ENCODE measurements around the gene CDH23.

DNA sequence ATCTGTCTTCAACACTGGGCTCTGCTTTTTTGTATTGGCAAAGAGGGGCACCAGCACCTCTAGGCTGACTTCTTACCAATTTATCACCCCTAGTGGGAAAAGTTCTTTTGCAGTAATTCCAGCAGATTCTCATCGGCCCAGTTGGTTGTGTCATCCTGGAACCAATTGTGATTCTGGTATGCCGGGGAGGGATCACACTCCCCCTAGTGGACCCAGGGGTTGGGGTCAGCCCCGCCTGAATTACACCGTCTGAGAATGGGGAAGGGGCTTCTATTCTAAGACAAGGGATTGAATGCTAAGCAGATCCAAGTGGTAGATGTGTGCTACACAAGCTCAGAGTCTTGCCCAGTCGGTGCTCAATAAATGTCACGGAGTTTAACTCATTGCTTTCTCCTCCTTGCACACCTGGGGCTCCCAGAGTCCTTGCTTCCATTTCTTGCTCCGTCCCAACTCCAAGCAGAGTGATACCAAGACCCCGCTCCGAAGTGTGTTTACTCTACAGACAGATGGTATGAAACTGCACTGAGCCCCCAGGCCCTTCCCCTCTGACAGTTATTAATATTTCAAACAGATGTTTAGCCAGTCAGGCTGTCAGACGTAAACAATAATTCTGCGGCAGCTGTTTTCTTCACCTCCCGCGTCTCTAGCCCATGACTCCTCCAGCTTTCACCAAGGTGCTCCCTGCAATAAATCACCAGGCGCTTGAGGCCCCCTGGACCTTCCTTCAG, 251.0 kb downstream of the CDH23 start:
- TF ChIP-seq TCF4 (CRISPR knock-in tag; IDR thresholded peaks at IDR 0.05; ENCODE audit: borderline replicate concordance) (no peak), ESRRG (CRISPR knock-in tag; IDR thresholded peaks at IDR 0.05) (no peak), ARNTL (CRISPR knock-in tag; IDR thresholded peaks at IDR 0.05; ENCODE audit: borderline replicate concordance, low read depth) (no peak), ZFP30 (CRISPR knock-in tag; IDR thresholded peaks at IDR 0.05) (no peak), ZFP3 (CRISPR knock-in tag; IDR thresholded peaks at IDR 0.05) (no peak), CSRNP3 (CRISPR knock-in tag; IDR thresholded peaks at IDR 0.05) (no peak), ZNF565 (CRISPR knock-in tag; conservative IDR thresholded peaks at IDR 0.05; ENCODE audit: low read depth) (no peak), TOX (CRISPR knock-in tag; IDR thresholded peaks at IDR 0.05; ENCODE audit: borderline replicate concordance) (no peak), ZNF70 (CRISPR knock-in tag; IDR thresholded peaks at IDR 0.05) (no peak)
- TF ChIP-seq, protein P1, sequence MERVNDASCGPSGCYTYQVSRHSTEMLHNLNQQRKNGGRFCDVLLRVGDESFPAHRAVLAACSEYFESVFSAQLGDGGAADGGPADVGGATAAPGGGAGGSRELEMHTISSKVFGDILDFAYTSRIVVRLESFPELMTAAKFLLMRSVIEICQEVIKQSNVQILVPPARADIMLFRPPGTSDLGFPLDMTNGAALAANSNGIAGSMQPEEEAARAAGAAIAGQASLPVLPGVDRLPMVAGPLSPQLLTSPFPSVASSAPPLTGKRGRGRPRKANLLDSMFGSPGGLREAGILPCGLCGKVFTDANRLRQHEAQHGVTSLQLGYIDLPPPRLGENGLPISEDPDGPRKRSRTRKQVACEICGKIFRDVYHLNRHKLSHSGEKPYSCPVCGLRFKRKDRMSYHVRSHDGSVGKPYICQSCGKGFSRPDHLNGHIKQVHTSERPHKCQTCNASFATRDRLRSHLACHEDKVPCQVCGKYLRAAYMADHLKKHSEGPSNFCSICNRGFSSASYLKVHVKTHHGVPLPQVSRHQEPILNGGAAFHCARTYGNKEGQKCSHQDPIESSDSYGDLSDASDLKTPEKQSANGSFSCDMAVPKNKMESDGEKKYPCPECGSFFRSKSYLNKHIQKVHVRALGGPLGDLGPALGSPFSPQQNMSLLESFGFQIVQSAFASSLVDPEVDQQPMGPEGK (CRISPR knock-in tag; IDR thresholded peaks at IDR 0.05; ENCODE audit: borderline replicate concordance): no peak
- TF ChIP-seq, protein P2, sequence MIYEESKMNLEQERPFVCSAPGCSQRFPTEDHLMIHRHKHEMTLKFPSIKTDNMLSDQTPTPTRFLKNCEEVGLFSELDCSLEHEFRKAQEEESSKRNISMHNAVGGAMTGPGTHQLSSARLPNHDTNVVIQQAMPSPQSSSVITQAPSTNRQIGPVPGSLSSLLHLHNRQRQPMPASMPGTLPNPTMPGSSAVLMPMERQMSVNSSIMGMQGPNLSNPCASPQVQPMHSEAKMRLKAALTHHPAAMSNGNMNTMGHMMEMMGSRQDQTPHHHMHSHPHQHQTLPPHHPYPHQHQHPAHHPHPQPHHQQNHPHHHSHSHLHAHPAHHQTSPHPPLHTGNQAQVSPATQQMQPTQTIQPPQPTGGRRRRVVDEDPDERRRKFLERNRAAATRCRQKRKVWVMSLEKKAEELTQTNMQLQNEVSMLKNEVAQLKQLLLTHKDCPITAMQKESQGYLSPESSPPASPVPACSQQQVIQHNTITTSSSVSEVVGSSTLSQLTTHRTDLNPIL (CRISPR knock-in tag; IDR thresholded peaks at IDR 0.05; ENCODE audit: low read depth): no peak
